GM23338 (cell line): Measurements from ENCODE around the gene SEL1L2. TPM values are rescaled to one million over a fixed set of nuclear protein-coding genes. Genes with fewer than 3 reads are reported as not detected.

Experiments
- ATAC-seq: fragments of 200-7000 bp; cut with Tn5 transposase; 3 replicates; pipeline ENCODE4 v1.9.1; 2020
- DNase-seq: peaks from one replicate; pipeline ENCODE4 v3.0.0-alpha.2; 2015; ENCODE audit warnings: low spot score
- H2AFZ ChIP-seq: fragments of 200-600 bp; sonication (generic); 2 replicates; pipeline ENCODE4 v1.8.0; 2016; ENCODE audit warnings: antibody characterized with exemption, mild to moderate bottlenecking, moderate library complexity
- H3F3A ChIP-seq: fragments of 200-600 bp; sonication (generic); replicated peaks from 2 replicates; pipeline ENCODE4 v1.8.0; 2017; ENCODE audit warnings: antibody characterized with exemption, mixed run types, low read depth
- H3K27ac ChIP-seq: fragments of 200-600 bp; sonication (generic); 2 replicates; pipeline ENCODE4 v1.6.1; 2016; ENCODE audit warnings: low read depth
- H3K27me3 ChIP-seq: fragments of 200-600 bp; sonication (generic); 2 replicates; pipeline ENCODE4 v1.8.0; 2016; ENCODE audit warnings: mild to moderate bottlenecking, mixed run types, moderate library complexity; ENCODE audit not compliant: insufficient read depth
- H3K36me3 ChIP-seq: fragments of 200-600 bp; sonication (generic); 2 replicates; pipeline ENCODE4 v1.8.0; 2016; ENCODE audit warnings: mild to moderate bottlenecking; ENCODE audit not compliant: insufficient read depth
- H3K4me1 ChIP-seq: fragments of 200-600 bp; sonication (generic); 2 replicates; pipeline ENCODE4 v1.8.0; 2016; ENCODE audit warnings: mild to moderate bottlenecking, moderate library complexity; ENCODE audit not compliant: insufficient read depth
- H3K4me2 ChIP-seq: fragments of 200-600 bp; sonication (generic); 2 replicates; pipeline ENCODE4 v1.7.1; 2017; ENCODE audit warnings: mixed run types
- H3K4me3 ChIP-seq: fragments of 200-600 bp; sonication (generic); 2 replicates; pipeline ENCODE4 v1.6.1; 2016; ENCODE audit warnings: mixed run types
- H3K79me2 ChIP-seq: fragments of 200-600 bp; sonication (generic); replicated peaks from 2 replicates; pipeline ENCODE4 v1.8.0; 2017; ENCODE audit warnings: mild to moderate bottlenecking; ENCODE audit not compliant: insufficient read depth
- H3K9me2 ChIP-seq: fragments of 200-600 bp; sonication (generic); 2 replicates; pipeline ENCODE4 v1.8.0; 2017; ENCODE audit not compliant: insufficient read depth
- H4K20me1 ChIP-seq: fragments of 200-600 bp; sonication (generic); replicated peaks from 2 replicates; pipeline ENCODE4 v1.8.0; 2017; ENCODE audit warnings: mild to moderate bottlenecking; ENCODE audit not compliant: insufficient read depth
- H3K27ac Mint-ChIP-seq: 2 replicates; pipeline ENCODE4 v1.8.0; 2020; ENCODE audit warnings: inconsistent platforms, mild to moderate bottlenecking, moderate library complexity, mixed read lengths
- H3K27me3 Mint-ChIP-seq: 3 replicates; pipeline ENCODE4 v1.8.0; 2022; ENCODE audit warnings: low read depth, mild to moderate bottlenecking, moderate library complexity, mixed read lengths, inconsistent platforms; ENCODE audit not compliant: insufficient read depth, poor library complexity
- H3K36me3 Mint-ChIP-seq: 3 replicates; pipeline ENCODE4 v1.8.0; 2021; ENCODE audit warnings: low read depth, mild to moderate bottlenecking, inconsistent platforms, moderate library complexity, mixed read lengths
- H3K4me1 Mint-ChIP-seq: 3 replicates; pipeline ENCODE4 v1.8.0; 2020; ENCODE audit warnings: mild to moderate bottlenecking, inconsistent platforms, mixed read lengths
- H3K4me3 Mint-ChIP-seq: 3 replicates; pipeline ENCODE4 v1.8.0; 2021; ENCODE audit warnings: moderate library complexity, mild to moderate bottlenecking, inconsistent platforms, mixed read lengths
- H3K9me3 Mint-ChIP-seq: 3 replicates; pipeline ENCODE4 v1.8.0; 2020; ENCODE audit warnings: moderate library complexity, mild to moderate bottlenecking, inconsistent platforms, mixed read lengths
- CREB1 ChIP-seq: fragments of 250-450 bp; sonication (Bioruptor Pico); IDR thresholded peaks from 2 replicates; pipeline ENCODE4 v1.5.0; 2020; ENCODE audit warnings: low read depth, mild to moderate bottlenecking, moderate library complexity
- CTCF ChIP-seq, 2 experiments: fragments of 200-600 bp in 1 of 2; sonication (generic) in 1 of 2; conservative IDR thresholded peaks; 2 replicates each; pipeline versions ENCODE4 v1.5.1 to v1.6.1; 2016 to 2017; ENCODE audit warnings: antibody characterized with exemption in 2 of 2, low read depth in 2 of 2, mild to moderate bottlenecking in 2 of 2, moderate library complexity in 1 of 2
- EZH2 ChIP-seq: fragments of 200-600 bp; sonication (generic); IDR thresholded peaks from one replicate; pipeline ENCODE4 v1.8.0; 2017; ENCODE audit warnings: antibody characterized with exemption, mild to moderate bottlenecking, low read depth; ENCODE audit not compliant: unreplicated experiment
- EZH2phosphoT487 ChIP-seq: fragments of 200-600 bp; sonication (generic); IDR thresholded peaks from one replicate; pipeline ENCODE4 v1.8.1; 2018; ENCODE audit warnings: antibody characterized with exemption; ENCODE audit not compliant: unreplicated experiment
- JUNB ChIP-seq: IDR thresholded peaks from one replicate; pipeline ENCODE4 v1.6.1; 2016; ENCODE audit warnings: antibody characterized with exemption; ENCODE audit not compliant: unreplicated experiment
- NANOG ChIP-seq: IDR thresholded peaks from 2 replicates; pipeline ENCODE4 v1.6.1; 2016; ENCODE audit warnings: antibody characterized with exemption, borderline replicate concordance
- STAT1 ChIP-seq: IDR thresholded peaks from one replicate; pipeline ENCODE4 v1.6.1; 2016; ENCODE audit warnings: antibody characterized with exemption; ENCODE audit not compliant: unreplicated experiment
- ZNF114 ChIP-seq: fragments of 250-450 bp; sonication (Bioruptor Pico); IDR thresholded peaks from 2 replicates; pipeline ENCODE4 v1.5.0; 2020; ENCODE audit warnings: mild to moderate bottlenecking, moderate library complexity
- ZNF331 ChIP-seq: fragments of 250-450 bp; sonication (Bioruptor Pico); IDR thresholded peaks from 2 replicates; pipeline ENCODE4 v1.5.0; 2020; ENCODE audit warnings: low read depth, mild to moderate bottlenecking, moderate library complexity
- polyA plus RNA-seq: library from polyadenylated mRNA; unstranded; fragments of >200 nt; fragmentation: Nextera tagmentation; extraction: Ambion mirVana; gene quantifications from 2 replicates; pipeline ENCODE4 v1.2.1, GENCODE V29; 2016
- total RNA-seq: library from RNA; depleted of rRNA; stranded (reverse); fragments of >200 nt; shearing (Covaris generic); gene quantifications from 2 replicates; pipeline ENCODE4 v1.2.3, GENCODE V29; 2014
- TF ChIP-seq, protein P1 (sequence below): fragments of 250-450 bp; sonication (Bioruptor Pico); IDR thresholded peaks from 2 replicates; pipeline ENCODE4 v1.5.0; 2020; ENCODE audit warnings: mild to moderate bottlenecking, moderate library complexity
- TF ChIP-seq, protein P2 (sequence below): IDR thresholded peaks from 2 replicates; pipeline ENCODE4 v1.6.1; 2016; ENCODE audit warnings: antibody characterized with exemption
- TF ChIP-seq, protein P3 (sequence below): IDR thresholded peaks from one replicate; pipeline ENCODE4 v1.6.1; 2018; ENCODE audit warnings: antibody characterized with exemption; ENCODE audit not compliant: unreplicated experiment

SEL1L2 gene
- total and polyA plus RNA-seq, 2 experiments from 2014 or later = not detected

DNA sequence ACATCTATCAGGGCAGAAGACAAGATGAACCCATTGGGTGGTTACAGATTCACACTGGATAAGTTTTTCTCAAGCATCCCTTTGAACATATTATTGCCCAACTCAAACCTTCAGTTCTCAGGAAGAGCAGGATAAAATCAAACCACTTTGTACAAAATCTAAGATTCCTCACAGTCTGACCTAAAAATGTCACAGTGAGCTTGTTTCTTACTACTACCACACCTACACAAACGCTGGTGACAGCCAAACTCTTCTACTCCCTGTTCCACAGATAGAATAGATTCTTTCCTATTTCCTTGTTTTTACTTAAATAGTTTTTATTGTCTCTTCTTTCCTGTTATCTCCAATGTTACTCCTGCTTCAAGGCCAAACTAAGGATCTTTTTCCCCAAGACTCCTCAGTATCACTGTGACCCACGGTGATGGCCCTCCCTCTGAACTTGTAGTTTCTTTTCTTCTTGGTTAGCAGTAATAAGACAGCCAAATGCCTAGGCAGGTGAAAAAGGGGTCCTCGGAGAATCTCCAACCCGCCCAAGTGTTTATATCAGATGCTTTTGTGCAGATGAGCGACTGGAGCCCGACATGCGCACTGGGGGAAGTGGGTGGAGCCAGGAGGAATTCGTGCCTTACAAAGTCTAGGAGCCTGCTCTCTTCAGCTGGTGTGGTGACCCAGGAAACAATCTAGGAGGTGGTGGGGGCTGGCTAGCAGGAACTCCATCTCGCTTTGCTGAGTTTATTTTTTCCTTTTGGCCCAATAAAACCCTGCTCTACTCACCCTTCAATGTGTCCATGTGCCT is 53.4 kb downstream of the SEL1L2 start:
- DNase-seq (no peak), ATAC-seq (no peak)
- Mint-ChIP-seq H3K9me3 (peaks cover 16% of the 10 kb centered on the region), H3K27ac (no peak overlapping the region), H3K36me3 (peaks cover 6% of the 10 kb centered on the region; the same call in 1 of the 3 replicates), H3K4me1 (no peaks in the 10 kb centered on the region), H3K4me3 (no peak overlapping the region), H3K27me3 (peaks cover 2% of the 10 kb centered on the region)
- H3K9me2 ChIP-seq = no peaks in the 10 kb centered on the region
- H3K27ac ChIP-seq = no peak overlapping the region
- H3K79me2 ChIP-seq = no peaks in the 10 kb centered on the region
- no peaks in the 10 kb centered on the region for H4K20me1 ChIP-seq
- H3K27me3 ChIP-seq = no peaks in the 10 kb centered on the region
- H3K4me3 ChIP-seq = no peak overlapping the region
- H3K36me3 ChIP-seq = no peaks in the 10 kb centered on the region
- H3F3A ChIP-seq = no peaks in the 10 kb centered on the region
- peak overlapping the region; percentile 24; the same call in 1 of the 2 replicates for H2AFZ ChIP-seq
- TF ChIP-seq EZH2phosphoT487 (no peak), EZH2 (no peak), JUNB (no peak), CREB1 (CRISPR knock-in tag) (no peak), CTCF (conservative IDR thresholded peaks at IDR 0.05; ENCODE audit: low read depth in 2 of 2) (no peak), ZNF331 (no peak), NANOG (no peak), STAT1 (no peak), ZNF114 (no peak)
- TF ChIP-seq, protein P1, sequence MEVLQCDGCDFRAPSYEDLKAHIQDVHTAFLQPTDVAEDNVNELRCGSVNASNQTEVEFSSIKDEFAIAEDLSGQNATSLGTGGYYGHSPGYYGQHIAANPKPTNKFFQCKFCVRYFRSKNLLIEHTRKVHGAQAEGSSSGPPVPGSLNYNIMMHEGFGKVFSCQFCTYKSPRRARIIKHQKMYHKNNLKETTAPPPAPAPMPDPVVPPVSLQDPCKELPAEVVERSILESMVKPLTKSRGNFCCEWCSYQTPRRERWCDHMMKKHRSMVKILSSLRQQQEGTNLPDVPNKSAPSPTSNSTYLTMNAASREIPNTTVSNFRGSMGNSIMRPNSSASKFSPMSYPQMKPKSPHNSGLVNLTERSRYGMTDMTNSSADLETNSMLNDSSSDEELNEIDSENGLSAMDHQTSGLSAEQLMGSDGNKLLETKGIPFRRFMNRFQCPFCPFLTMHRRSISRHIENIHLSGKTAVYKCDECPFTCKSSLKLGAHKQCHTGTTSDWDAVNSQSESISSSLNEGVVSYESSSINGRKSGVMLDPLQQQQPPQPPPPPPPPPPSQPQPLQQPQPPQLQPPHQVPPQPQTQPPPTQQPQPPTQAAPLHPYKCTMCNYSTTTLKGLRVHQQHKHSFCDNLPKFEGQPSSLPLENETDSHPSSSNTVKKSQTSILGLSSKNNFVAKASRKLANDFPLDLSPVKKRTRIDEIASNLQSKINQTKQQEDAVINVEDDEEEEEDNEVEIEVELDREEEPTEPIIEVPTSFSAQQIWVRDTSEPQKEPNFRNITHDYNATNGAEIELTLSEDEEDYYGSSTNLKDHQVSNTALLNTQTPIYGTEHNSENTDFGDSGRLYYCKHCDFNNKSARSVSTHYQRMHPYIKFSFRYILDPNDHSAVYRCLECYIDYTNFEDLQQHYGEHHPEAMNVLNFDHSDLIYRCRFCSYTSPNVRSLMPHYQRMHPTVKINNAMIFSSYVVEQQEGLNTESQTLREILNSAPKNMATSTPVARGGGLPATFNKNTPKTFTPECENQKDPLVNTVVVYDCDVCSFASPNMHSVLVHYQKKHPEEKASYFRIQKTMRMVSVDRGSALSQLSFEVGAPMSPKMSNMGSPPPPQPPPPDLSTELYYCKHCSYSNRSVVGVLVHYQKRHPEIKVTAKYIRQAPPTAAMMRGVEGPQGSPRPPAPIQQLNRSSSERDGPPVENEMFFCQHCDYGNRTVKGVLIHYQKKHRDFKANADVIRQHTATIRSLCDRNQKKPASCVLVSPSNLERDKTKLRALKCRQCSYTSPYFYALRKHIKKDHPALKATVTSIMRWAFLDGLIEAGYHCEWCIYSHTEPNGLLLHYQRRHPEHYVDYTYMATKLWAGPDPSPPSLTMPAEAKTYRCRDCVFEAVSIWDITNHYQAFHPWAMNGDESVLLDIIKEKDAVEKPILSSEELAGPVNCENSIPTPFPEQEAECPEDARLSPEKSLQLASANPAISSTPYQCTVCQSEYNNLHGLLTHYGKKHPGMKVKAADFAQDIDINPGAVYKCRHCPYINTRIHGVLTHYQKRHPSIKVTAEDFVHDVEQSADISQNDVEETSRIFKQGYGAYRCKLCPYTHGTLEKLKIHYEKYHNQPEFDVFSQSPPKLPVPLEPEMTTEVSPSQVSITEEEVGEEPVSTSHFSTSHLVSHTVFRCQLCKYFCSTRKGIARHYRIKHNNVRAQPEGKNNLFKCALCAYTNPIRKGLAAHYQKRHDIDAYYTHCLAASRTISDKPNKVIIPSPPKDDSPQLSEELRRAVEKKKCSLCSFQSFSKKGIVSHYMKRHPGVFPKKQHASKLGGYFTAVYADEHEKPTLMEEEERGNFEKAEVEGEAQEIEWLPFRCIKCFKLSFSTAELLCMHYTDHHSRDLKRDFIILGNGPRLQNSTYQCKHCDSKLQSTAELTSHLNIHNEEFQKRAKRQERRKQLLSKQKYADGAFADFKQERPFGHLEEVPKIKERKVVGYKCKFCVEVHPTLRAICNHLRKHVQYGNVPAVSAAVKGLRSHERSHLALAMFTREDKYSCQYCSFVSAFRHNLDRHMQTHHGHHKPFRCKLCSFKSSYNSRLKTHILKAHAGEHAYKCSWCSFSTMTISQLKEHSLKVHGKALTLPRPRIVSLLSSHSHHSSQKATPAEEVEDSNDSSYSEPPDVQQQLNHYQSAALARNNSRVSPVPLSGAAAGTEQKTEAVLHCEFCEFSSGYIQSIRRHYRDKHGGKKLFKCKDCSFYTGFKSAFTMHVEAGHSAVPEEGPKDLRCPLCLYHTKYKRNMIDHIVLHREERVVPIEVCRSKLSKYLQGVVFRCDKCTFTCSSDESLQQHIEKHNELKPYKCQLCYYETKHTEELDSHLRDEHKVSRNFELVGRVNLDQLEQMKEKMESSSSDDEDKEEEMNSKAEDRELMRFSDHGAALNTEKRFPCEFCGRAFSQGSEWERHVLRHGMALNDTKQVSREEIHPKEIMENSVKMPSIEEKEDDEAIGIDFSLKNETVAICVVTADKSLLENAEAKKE (CRISPR knock-in tag) = no peak
- TF ChIP-seq, protein P2, sequence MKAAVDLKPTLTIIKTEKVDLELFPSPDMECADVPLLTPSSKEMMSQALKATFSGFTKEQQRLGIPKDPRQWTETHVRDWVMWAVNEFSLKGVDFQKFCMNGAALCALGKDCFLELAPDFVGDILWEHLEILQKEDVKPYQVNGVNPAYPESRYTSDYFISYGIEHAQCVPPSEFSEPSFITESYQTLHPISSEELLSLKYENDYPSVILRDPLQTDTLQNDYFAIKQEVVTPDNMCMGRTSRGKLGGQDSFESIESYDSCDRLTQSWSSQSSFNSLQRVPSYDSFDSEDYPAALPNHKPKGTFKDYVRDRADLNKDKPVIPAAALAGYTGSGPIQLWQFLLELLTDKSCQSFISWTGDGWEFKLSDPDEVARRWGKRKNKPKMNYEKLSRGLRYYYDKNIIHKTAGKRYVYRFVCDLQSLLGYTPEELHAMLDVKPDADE = no peak
- TF ChIP-seq, protein P3, sequence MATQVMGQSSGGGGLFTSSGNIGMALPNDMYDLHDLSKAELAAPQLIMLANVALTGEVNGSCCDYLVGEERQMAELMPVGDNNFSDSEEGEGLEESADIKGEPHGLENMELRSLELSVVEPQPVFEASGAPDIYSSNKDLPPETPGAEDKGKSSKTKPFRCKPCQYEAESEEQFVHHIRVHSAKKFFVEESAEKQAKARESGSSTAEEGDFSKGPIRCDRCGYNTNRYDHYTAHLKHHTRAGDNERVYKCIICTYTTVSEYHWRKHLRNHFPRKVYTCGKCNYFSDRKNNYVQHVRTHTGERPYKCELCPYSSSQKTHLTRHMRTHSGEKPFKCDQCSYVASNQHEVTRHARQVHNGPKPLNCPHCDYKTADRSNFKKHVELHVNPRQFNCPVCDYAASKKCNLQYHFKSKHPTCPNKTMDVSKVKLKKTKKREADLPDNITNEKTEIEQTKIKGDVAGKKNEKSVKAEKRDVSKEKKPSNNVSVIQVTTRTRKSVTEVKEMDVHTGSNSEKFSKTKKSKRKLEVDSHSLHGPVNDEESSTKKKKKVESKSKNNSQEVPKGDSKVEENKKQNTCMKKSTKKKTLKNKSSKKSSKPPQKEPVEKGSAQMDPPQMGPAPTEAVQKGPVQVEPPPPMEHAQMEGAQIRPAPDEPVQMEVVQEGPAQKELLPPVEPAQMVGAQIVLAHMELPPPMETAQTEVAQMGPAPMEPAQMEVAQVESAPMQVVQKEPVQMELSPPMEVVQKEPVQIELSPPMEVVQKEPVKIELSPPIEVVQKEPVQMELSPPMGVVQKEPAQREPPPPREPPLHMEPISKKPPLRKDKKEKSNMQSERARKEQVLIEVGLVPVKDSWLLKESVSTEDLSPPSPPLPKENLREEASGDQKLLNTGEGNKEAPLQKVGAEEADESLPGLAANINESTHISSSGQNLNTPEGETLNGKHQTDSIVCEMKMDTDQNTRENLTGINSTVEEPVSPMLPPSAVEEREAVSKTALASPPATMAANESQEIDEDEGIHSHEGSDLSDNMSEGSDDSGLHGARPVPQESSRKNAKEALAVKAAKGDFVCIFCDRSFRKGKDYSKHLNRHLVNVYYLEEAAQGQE = no peak
- no peaks in the 10 kb centered on the region for H3K4me1 ChIP-seq
- no peak overlapping the region for H3K4me2 ChIP-seq
